OCI-LY7 (cell line): ENCODE data around the gene UTS2R. TPM values are rescaled to one million over a fixed set of nuclear protein-coding genes. Genes with fewer than 3 reads are reported as not detected.

Experiments
- BruUV-seq: library from RNA; stranded (reverse); fragments of 400-500 nt; replicated peaks from 2 replicates; lab custom pipeline; 2021; lab: Mats Ljungman, UMichigan
- CTCF ChIA-PET: fragments of 300-600 bp; sonication (Branson Sonifier 250); formaldehyde crosslinking; loops from one replicate; lab custom pipeline; 2022; ENCODE audit warnings: antibody characterized with exemption; ENCODE audit not compliant: unreplicated experiment; lab: Charles Lee
- POLR2A ChIA-PET: fragments of 300-600 bp; sonication (Branson Sonifier 250); formaldehyde crosslinking; loops from one replicate; lab custom pipeline; 2022; ENCODE audit warnings: antibody characterized with exemption; lab: Charles Lee
- DNase-seq: peaks from one replicate; pipeline ENCODE4 v3.0.0-alpha.2; 2015; ENCODE audit warnings: low spot score
- H2AFZ ChIP-seq: fragments of 200-600 bp; sonication (generic), shearing (Covaris generic); 2 replicates; pipeline ENCODE4 v1.6.1; 2014; ENCODE audit warnings: mild to moderate bottlenecking, antibody characterized with exemption, low read length, moderate library complexity
- H3K27ac ChIP-seq: fragments of 200-600 bp; sonication (generic); 2 replicates; pipeline ENCODE4 v1.5.1; 2014; ENCODE audit warnings: mixed run types, low read depth, mild to moderate bottlenecking, moderate library complexity, low read length, inconsistent platforms; ENCODE audit not compliant: poor library complexity, severe bottlenecking
- H3K36me3 ChIP-seq: fragments of 200-600 bp; sonication (generic); 2 replicates; pipeline ENCODE4 v1.6.1; 2014; ENCODE audit warnings: mild to moderate bottlenecking, antibody characterized with exemption, low read length, moderate library complexity, mixed read lengths; ENCODE audit not compliant: insufficient read depth
- H3K4me1 ChIP-seq: fragments of 200-600 bp; sonication (generic); 2 replicates; pipeline ENCODE4 v1.5.1; 2014; ENCODE audit warnings: mild to moderate bottlenecking, low read length; ENCODE audit not compliant: insufficient read depth, poor library complexity, severe bottlenecking
- H3K4me2 ChIP-seq: fragments of 200-600 bp; sonication (generic); 2 replicates; pipeline ENCODE4 v1.6.1; 2014; ENCODE audit warnings: mild to moderate bottlenecking, low read length
- H3K4me3 ChIP-seq: fragments of 200-600 bp; sonication (generic); 2 replicates; pipeline ENCODE4 v1.5.1; 2014; ENCODE audit warnings: mild to moderate bottlenecking, low read depth, low read length; ENCODE audit not compliant: poor library complexity, severe bottlenecking
- H3K79me2 ChIP-seq: fragments of 200-600 bp; sonication (generic); 2 replicates; pipeline ENCODE4 v1.6.1; 2016; ENCODE audit warnings: low read depth, mild to moderate bottlenecking, low read length, moderate library complexity, mixed read lengths; ENCODE audit not compliant: insufficient read depth
- H3K9me2 ChIP-seq: fragments of 200-600 bp; sonication (generic); 2 replicates; pipeline ENCODE4 v1.6.1; 2016; ENCODE audit warnings: mild to moderate bottlenecking, low read length, mixed read lengths; ENCODE audit not compliant: insufficient read depth
- H3K9me3 ChIP-seq: fragments of 200-600 bp; sonication (generic); 2 replicates; pipeline ENCODE4 v1.6.1; 2014; ENCODE audit warnings: mild to moderate bottlenecking, mixed run types, low read length, mixed read lengths
- H4K20me1 ChIP-seq: fragments of 200-600 bp; sonication (generic); 2 replicates; pipeline ENCODE4 v1.6.1; 2014; ENCODE audit warnings: mild to moderate bottlenecking, antibody characterized with exemption, low read length, moderate library complexity, mixed read lengths; ENCODE audit not compliant: insufficient read depth
- CTCF ChIP-seq: fragments of 200-600 bp; sonication (generic); conservative IDR thresholded peaks from 2 replicates; pipeline ENCODE4 v1.5.1; 2014; ENCODE audit warnings: mild to moderate bottlenecking, antibody characterized with exemption, low read length, moderate library complexity, mixed read lengths
- EZH2phosphoT487 ChIP-seq: fragments of 200-600 bp; sonication (generic); IDR thresholded peaks from 2 replicates; pipeline ENCODE4 v1.6.1; 2018; ENCODE audit warnings: low read depth, borderline replicate concordance, mild to moderate bottlenecking, mixed run types, antibody characterized with exemption, low read length, moderate library complexity, mixed read lengths
- intact Hi-C: fragments of 100-400 bp; cut with micrococcal nuclease; formaldehyde crosslinking; loops from one replicate; pipeline ENCODE4 v1.10.0; 2022; ENCODE audit not compliant: unreplicated experiment
- total RNA-seq, 2 experiments: library from RNA; depleted of rRNA in 1 of 2; stranded (reverse); fragments of >200 nt in 1 of 2; shearing (Covaris generic) in 1 of 2; gene quantifications; 2 replicates each; pipeline ENCODE4 v1.2.3, GENCODE V29; 2014 to 2022

UTS2R gene
- total RNA-seq, 2 experiments from 2014 or later: 17.4 to 36.3 TPM

GRCh38 chr17:82342361-82343079 lies 29.0 kb upstream of the UTS2R start:
- CTCF ChIA-PET: interaction anchor here (0.6 kb wide), 1 partner anchor 17 kb away, joined by 4 read pairs; no protein-coding TSS in a partner anchor

GRCh38 chr17:82343560-82343959 lies 28.0 kb upstream of the UTS2R start:
- H3K4me2 ChIP-seq: no peak overlapping the region
- TF ChIP-seq EZH2phosphoT487 (no peak), CTCF (no peak)
- H2AFZ ChIP-seq: no peak overlapping the region
- no peak overlapping the region for H3K4me3 ChIP-seq
- CTCF ChIA-PET: interaction anchor here (0.5 kb wide), 1 partner anchor 162 kb away, joined by 3 read pairs; no protein-coding TSS in a partner anchor
- no peaks in the 10 kb centered on the region for H3K9me2 ChIP-seq
- POLR2A ChIA-PET: interaction anchor here (0.7 to 1.7 kb wide), 2 partner anchors 19 to 45 kb away, joined by 3 to 9 read pairs; no protein-coding TSS in a partner anchor
- peaks cover 23% of the 10 kb centered on the region for H3K4me1 ChIP-seq
- intact Hi-C loops: no loop called here
- H3K9me3 ChIP-seq: no peaks in the 10 kb centered on the region
- BruUV-seq: no TSS peak
- no peaks in the 10 kb centered on the region for H3K36me3 ChIP-seq
- H3K27ac ChIP-seq: no peak overlapping the region
- DNase-seq: no peak
- H3K79me2 ChIP-seq: no peaks in the 10 kb centered on the region
- H4K20me1 ChIP-seq: no peaks in the 10 kb centered on the region

More at GRCh38 chr17:82342361-82343079, 29.0 kb upstream of the UTS2R start:
- no TSS peak for BruUV-seq
- Histone ChIP-seq H3K4me3 (no peak overlapping the region), H3K9me2 (no peaks in the 10 kb centered on the region), H3K79me2 (no peaks in the 10 kb centered on the region), H3K9me3 (no peaks in the 10 kb centered on the region), H3K36me3 (no peaks in the 10 kb centered on the region), H4K20me1 (no peaks in the 10 kb centered on the region), H3K4me1 (peaks cover 23% of the 10 kb centered on the region), H2AFZ (no peak overlapping the region), H3K4me2 (no peak overlapping the region), H3K27ac (no peak overlapping the region)
- no peak for TF ChIP-seq EZH2phosphoT487
- no peak for TF ChIP-seq CTCF
- DNase-seq: no peak
- intact Hi-C loops: no loop called here
- POLR2A ChIA-PET: interaction anchor here (0.6 kb wide), 1 partner anchor 414 kb away, joined by 3 read pairs; no protein-coding TSS in a partner anchor
